ENCODE data around the gene LPCAT1.

- TF ChIP-seq POLR2A (IDR thresholded peaks at IDR 0.05; ENCODE audit: low read length), result no peak
- no peak for TF ChIP-seq GATA1 (IDR thresholded peaks at IDR 0.05; ENCODE audit: low read depth, low read length)
These were observed 46.8 kb downstream of the LPCAT1 start for GRCh38 chr5:1476967-1477310.
